ENCODE measurements around the gene RPUSD2.
"Not testable (repeated sequence)": the region's sequence is repeated elsewhere in the genome, so short reads cannot be mapped to it uniquely, and the experiment has no call there.

Gene RPUSD2

DNA sequence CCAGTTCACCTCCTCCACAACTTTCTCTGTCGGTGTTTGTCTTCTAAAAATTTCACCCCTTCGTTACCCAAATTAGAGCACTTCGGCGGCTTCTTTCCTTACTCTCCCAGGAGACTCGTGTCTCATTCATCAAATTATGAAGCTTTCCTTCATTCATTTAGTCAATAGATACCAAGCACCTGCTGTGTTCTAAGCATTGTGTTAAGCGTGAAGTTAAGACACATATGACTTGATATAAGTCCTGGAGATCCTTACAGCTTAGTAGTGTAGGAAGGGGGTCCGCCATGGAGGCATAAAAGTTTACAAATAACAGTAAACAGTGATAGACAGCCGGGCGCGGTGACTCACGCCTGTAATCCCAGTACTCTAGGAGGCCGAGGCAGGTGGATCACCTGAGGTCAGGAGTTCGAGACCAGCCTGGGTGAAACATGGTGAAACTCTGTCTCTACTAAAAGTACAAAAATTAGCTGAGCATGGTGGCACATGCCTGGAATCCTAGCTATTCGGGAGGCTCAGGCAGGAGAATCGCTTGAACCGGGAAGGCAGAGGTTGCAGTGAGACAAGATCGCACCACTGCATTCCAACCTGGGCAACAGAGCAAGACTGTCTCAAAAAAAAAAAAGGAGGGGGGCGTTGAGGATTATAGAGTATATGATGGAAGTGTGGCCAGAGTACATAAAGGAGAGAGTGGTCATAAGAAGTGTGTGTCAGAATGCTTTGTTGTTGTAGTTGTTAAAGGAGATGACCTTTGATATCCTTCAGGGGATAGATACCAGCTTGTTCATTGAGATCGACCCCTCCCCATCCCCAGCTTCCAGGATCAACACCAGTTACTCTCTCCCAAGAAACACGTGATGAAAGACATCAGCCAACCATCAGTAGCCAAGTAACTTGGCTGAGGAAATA is 3.5 kb upstream of the RPUSD2 start:
- DNase-seq = no peak

DNA sequence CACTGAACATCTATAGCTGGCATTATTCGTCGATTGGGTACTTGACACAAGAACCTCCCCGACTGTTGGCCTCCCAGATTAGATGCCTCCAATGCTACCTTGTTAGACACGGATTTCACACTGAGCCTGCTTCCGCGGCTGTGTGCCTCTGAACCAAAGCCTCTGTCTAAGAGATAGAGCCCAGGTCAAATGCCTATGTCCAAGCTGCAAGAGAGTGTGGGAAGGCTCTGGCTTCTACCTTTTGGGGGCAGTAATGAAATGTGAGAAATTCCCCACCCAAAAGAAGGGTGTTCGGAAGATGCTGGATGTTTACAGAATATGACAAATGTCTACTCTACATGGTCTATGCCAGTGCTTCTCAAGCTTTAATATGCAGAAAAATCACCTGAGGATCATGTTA is 2.0 kb upstream of the RPUSD2 start:
- peak; percentile 3 to 30 for DNase-seq

- DNase-seq = no peak
These were observed 6.0 kb downstream of the RPUSD2 start for GRCh38 chr15:40575113-40575512.

- not testable (repeated sequence) for DNase-seq
These were observed 7.8 kb downstream of the RPUSD2 start for GRCh38 chr15:40576914-40577313.

DNA sequence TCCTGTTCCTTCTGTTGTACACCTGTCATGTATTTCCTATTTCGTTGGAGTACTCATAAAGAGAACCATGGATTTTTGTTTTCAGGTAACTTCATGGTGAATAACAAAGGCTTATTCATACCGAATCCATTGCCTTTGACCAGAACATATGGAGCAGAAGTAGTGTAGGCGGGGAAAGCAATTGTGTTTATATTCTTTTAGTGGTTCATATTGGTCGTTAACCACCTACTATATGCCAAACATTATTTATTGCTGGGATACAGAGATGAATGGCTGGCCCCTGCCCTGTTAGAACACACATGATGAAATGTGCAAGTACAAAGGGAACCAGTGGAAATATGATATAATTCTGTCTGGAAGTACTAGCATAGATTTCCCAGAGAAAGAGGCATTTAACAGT is 9.8 kb downstream of the RPUSD2 start:
- DNase-seq = no peak

GRCh38 chr15:40581796-40582195 is 12.7 kb downstream of the RPUSD2 start:
- DNase-seq = not testable (repeated sequence)

- no peak for DNase-seq
These were observed 13.7 kb downstream of the RPUSD2 start for GRCh38 chr15:40582726-40583246.

- no peak for DNase-seq
These were observed 15.1 kb downstream of the RPUSD2 start for GRCh38 chr15:40584191-40584590.

DNA sequence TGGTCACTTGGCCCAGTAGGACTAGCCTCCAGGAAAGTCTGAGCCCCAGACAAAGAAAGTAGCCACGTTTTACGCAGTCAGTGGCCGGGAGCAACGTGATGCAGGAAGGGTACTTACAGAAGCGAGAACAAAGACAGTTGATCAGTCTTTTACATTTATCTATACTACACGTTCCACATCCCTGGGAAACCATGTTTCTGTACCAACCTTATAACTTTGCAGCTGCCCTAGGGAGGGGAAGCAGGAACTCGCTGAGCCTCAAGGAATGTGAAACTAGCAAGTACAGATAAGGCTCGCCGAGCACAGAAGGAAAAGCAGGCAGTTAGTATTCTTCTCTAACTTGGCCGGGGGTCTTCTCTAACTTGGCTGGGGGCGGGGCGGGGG is 21.6 kb downstream of the RPUSD2 start:
- no peak for DNase-seq

DNA sequence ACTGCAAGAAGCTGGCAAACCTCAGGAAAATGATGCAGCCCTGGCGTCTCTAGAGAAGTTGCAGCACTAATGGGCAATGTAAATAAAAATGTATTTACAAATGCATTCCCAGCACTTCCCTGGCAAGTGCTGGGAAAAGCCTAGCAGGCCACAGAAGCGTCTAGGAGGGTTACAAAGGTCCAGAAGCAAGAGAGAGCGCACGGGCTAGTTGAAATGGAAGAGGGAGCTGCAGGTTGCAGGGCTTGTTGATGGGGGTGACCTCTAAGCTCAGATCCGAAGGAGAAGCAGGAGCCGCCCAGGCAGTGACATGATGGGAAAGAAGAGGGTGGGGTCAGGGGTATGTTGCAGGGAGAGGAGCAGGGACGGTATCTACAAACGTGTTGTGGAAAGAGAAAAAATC is 22.3 kb downstream of the RPUSD2 start:
- no peak for DNase-seq

GRCh38 chr15:40593165-40593564 is 24.1 kb downstream of the RPUSD2 start:
- no peak for DNase-seq

GRCh38 chr15:40593588-40594428 is 24.7 kb downstream of the RPUSD2 start, which contains the start of gene KNL1:
KNL1 (plus strand) TSS chr15:40594249; CDS start chr15:40602932, 8,683 bp downstream.
- DNase-seq = peak; percentile 90 to 98

DNA sequence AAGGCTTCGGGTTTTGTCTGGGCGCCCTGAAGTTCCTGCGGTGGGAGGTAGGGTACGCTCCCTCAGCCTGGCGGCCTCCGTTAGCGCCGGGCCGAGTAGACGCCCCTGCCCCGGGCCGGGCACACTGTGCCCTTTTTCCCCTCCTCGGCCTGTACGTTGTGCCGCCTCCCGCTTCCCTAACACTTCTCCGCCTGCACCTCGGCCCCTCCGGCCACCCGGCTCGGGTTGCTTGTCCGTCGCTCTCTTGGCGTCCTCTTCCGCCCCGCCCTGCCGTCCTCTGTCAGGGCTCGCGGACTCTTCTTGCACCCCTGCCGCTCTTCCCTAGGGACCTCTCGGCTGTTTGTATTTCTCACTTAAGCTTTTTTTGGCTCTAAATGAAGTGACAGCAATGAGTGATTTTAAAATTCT is 25.3 kb downstream of the RPUSD2 start:
- peak; percentile 60 to 64 for DNase-seq

- DNase-seq = no peak
These were observed 26.1 kb downstream of the RPUSD2 start for GRCh38 chr15:40595219-40595618.

GRCh38 chr15:40595773-40596172 is 26.7 kb downstream of the RPUSD2 start:
- no peak for DNase-seq

DNA sequence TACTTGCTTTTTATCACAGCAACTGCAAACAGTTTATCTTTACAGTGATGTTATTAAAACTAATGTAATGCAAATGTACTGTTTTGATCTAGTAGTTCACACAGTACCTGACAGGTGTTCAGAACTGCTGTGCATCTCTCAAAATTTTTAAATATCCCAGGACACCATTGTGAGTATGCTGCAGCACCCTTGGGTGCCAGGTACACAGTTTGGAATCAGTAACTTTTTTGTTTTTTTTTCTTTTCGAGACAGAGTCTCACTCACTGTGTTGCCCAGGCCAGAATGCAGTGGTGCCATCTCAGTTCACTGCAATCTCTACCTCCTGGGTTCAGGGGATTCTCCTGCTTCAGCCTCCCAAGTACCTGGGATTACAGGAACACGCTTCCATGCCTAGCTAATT is 27.9 kb downstream of the RPUSD2 start:
- DNase-seq = no peak

GRCh38 chr15:40598126-40598525 is 29.0 kb downstream of the RPUSD2 start:
- no peak for DNase-seq

DNA sequence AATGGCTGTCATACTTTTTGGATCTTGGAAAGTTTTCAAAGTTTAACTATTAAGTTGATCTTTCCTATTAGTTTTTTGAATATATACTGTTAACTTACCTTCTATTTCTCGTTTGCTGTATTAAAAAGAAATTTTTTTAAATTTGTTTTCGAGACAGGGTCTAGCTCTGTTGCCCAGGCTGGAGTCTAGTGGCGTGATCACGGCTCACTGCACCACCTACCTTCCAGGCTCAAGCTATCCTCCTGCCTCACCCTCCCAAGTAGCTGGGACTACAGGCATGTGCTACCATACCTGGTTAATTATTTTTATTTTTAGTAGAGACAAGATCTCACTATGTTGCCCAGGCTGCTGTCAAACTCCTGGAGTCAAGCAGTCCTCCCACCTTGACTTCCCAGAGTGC is 29.6 kb downstream of the RPUSD2 start:
- DNase-seq = no peak

- no peak for DNase-seq
These were observed 31.9 kb downstream of the RPUSD2 start for GRCh38 chr15:40600956-40601355.

- no peak for DNase-seq
These were observed 34.8 kb downstream of the RPUSD2 start for GRCh38 chr15:40603935-40604334.

DNA sequence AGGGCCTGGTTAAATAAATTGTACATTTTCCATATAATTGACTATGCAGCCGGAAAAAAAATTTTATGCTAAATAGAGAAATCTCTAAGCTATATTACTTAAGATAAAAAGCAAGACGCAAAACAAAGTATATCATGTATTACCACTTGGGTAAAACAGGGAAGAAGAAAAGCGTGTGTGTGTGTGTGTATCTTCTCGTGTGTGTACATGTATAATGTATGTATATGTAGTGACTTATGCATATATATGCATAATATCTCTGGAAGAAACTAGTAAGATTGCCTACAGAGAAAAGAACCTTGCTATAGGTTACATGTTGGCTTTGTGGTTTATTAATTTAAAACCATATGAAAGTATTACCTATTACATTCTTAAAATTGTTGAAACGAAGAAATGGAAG is 44.0 kb downstream of the RPUSD2 start:
- DNase-seq = no peak

DNA sequence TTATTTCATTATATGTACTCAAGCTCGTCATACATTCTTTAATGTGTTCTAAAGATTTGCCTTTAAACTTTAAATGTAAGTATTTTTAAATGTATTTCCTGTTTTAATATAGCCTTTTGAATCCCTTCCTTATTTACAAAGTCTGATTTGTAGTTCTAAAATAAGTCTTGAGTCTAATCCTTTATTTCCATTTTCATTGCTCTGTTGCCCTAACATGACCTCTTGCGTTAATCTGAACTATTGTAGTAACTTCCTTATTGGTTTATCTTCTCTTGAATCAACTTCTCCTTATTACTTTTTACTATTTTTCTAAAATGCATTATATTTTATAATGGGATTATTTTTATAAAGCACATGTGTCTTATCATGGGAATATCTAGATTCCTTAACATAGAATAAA is 48.9 kb downstream of the RPUSD2 start:
- peak; percentile 59 to 76 for DNase-seq

- DNase-seq = no peak
These were observed 49.8 kb downstream of the RPUSD2 start for GRCh38 chr15:40618906-40619305.

DNA sequence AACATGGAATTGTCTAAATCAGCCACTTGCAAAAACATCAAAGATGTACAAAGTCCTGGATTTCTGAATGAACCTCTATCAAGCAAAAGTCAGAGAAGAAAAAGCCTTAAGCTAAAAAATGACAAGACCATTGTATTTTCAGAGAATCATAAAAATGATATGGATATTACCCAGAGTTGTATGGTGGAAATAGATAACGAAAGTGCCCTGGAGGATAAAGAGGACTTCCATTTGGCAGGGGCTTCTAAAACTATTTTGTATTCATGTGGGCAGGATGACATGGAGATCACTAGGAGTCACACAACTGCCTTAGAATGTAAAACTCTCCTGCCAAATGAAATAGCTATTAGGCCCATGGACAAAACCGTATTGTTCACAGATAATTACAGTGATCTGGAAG is 54.3 kb downstream of the RPUSD2 start:
- no peak for DNase-seq

Data from AML-193 (cell line).